DMS153 (cell line): ENCODE measurements around the gene PLEKHG2.
"Not testable (repeated sequence)": the region's sequence is repeated elsewhere in the genome, so short reads cannot be mapped to it uniquely, and the experiment has no call there.

ENCODE experiments used
- DNase-seq: peaks from one replicate; lab custom pipeline; 2025; lab: John Stamatoyannopoulos, UW

The PLEKHG2 gene

GRCh38 chr19:39448271-39448670, 35.8 kb downstream of the PLEKHG2 start:
- DNase-seq: no peak

GRCh38 chr19:39449116-39449797, 36.8 kb downstream of the PLEKHG2 start:
- no peak for DNase-seq

GRCh38 chr19:39451257-39451656, 38.8 kb downstream of the PLEKHG2 start:
- DNase-seq: not testable (repeated sequence)

DNA sequence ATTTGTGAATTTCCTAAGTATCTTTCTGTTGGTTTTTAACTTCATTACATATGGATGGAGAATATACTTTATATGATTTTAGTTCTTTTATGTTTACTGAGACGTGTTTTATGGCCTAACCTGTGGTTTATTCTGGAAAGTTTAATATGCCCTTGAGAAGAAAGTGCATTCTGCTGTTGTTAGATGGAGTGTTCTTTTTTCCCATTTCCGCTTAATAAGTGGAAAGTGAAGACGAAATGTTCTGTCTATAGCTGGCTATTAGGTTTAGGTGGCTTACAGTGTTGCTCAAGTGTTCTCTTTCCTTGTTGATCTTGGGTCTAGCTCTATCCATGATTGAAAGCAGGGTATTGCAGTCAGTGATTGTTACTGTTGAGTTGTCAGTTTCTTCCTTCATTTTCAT, 50.9 kb downstream of the PLEKHG2 start:
- no peak for DNase-seq

- DNase-seq: no peak
Observed at GRCh38 chr19:39465956-39466747, 53.7 kb downstream of the PLEKHG2 start.

DNA sequence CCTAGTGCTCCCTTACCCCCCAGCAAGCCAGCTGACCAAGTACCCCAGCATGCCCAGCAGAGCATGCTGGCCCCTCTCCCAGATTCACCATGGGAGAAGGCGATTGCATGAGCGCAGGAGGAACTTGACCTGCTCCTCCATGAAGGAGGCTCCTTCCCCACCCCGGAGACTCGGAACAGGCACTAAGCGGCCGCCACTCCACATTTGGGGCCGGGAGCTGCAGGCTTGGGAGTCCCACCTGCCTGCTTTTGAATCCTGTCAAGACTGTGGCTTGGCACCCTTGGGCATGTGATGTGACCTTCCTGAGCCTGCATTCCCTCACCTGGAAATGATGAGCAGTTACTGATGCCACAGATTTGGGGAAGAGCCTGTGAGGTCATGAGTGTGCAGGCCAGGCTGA, 55.5 kb downstream of the PLEKHG2 start:
- DNase-seq: no peak

DNA sequence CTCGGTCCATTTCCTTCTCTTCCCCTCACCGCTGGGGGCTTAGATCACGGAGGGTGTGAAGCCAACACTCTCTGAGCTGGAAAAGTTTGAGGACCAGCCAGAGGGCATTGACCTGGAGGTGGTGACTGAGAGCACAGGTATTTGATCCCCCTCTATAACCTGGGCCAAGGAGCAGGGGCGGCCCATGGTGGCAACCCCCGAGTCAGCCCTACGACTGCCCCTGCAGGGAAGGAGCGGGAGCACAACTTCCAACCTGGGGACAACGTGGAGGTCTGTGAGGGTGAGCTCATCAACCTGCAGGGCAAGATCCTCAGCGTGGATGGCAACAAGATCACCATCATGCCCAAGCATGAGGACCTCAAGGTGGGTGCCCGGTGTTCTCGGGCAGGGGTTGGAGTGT, 56.6 kb downstream of the PLEKHG2 start:
- DNase-seq: no peak

GRCh38 chr19:39469567-39469966, 57.1 kb downstream of the PLEKHG2 start:
- no peak for DNase-seq

DNA sequence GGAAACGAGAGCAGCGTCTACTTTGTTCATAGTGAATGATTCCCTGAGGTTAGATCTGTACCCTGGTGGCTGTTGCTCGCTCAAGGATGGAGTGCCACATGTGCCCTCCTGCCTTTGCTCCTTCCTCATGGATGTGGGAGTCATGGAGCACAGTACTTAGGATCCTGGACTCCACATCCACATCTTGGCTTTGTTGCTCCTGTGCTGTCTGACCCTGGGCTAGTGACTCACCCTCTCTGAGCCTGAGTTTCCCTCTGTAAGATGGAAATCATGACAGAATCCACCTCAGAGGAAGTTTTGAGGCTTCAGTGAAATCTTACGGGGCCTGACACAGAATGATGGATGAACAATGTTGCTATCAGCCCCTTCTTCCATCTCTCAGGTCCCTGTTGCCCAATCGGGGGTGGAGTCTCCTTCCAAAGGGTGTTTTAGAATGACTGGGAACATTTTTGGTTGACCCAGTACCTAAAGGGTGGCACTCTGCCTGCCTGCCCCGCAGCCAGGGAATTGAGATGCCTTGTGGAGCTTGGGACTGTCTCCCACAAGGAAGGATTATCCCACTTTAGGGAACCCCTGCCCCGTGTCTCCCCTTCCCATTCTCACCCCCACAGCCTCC, 58.4 kb downstream of the PLEKHG2 start:
- DNase-seq: no peak

GRCh38 chr19:39471756-39472536, 59.5 kb downstream of the PLEKHG2 start:
- no peak for DNase-seq

DNA sequence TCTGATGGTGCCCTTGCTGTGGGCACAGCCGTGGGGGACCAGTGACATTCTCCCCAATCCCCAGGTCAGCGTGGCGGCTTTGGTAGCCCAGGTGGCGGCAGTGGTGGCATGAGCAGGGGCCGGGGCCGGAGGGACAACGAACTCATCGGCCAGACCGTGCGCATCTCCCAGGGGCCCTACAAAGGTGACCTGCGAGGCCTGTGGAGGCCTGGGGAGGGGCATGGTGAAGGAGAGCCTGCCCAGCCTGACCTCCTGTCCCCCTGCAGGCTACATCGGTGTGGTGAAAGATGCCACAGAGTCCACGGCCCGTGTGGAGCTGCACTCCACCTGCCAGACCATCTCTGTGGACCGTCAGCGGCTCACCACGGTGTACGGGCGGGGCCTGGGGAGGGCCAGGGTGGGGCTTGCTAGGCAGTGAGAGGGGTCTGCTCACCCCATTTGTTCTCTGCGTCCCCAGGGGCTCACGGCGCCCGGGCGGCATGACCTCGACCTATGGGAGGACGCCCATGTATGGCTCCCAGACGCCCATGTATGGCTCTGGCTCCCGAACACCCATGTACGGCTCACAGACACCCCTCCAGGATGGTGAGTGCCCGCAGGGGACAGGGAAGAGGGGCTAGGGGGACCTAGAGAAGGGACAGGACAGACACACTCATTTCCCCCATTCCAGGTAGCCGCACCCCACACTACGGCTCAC, 60.4 kb downstream of the PLEKHG2 start:
- no peak for DNase-seq

- DNase-seq: no peak
Observed at GRCh38 chr19:39473443-39473960, 61.0 kb downstream of the PLEKHG2 start.

DNA sequence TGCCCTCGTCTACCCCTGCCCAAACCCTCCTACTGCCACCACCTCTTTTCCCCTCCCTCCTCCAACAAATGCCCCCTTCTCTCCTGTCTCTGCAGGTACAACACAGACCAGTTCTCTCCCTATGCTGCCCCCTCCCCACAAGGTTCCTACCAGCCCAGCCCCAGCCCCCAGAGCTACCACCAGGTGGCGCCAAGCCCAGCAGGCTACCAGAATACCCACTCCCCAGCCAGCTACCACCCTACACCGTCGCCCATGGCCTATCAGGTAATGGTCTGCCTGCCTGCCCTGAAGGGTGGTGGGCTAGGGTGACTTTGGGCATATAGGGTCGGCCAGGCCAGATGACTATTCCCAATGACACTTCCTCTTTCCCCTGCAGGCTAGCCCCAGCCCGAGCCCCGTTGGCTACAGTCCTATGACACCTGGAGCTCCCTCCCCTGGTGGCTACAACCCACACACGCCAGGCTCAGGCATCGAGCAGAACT, 61.7 kb downstream of the PLEKHG2 start:
- DNase-seq: no peak

- no peak for DNase-seq
Observed at GRCh38 chr19:39475748-39476147, 63.3 kb downstream of the PLEKHG2 start.
